NAMALWA (cell line): ENCODE data around the gene OBP2A.
"Not testable (repeated sequence)": the region's sequence is repeated elsewhere in the genome, so short reads cannot be mapped to it uniquely, and the experiment has no call there.

Source experiments
- DNase-seq: peaks from one replicate; pipeline ENCODE4 v3.0.0-alpha.2; 2015; ENCODE audit warnings: low spot score

OBP2A gene, protein sequence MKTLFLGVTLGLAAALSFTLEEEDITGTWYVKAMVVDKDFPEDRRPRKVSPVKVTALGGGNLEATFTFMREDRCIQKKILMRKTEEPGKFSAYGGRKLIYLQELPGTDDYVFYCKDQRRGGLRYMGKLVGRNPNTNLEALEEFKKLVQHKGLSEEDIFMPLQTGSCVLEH

GRCh38 chr9:135545646-135546176, at the start of gene OBP2A:
Gene OBP2A (plus strand): TSS chr9:135546126. CDS start chr9:135546181, 55 bp downstream.
- not testable (repeated sequence) for DNase-seq

- no peak for DNase-seq
Measured at GRCh38 chr9:135498381-135499126, 47.4 kb upstream of the OBP2A start.

DNA sequence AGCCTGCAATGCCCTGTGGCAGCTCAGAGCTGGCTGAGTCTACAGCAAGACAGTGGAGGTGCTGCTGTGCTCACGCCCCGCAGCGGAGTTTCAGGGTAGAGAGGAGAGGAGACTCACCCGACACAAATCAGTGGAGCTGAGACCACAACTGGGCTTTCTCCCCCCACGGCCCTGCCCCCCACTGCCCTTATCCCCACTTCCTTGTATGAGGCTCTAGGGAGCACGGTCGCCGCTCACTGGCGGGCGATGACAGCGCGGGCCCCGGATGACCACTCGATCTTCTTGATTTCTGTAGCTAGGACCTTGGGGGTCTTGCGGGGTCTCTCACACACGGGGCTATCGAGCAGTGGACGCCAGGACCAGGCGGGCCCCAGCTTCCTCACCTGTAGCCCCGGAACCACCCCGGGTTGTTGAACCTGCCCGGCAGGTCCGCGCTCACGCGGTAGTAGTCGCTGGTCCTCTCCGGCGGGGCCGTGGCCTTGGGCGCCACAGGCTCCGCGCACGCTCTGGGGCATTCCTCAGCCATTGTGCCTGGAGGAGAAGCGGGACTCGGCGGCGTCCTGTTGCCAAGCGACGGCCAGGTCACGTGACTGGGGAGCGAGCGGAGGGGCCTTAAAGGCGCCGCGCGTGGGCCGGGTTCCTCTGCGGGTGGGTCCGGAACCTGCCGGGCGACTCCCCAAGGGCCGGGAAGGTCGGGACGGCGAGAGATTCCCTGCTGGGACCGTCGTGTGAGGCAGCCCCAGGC, 46.4 kb upstream of the OBP2A start:
- DNase-seq, result peak; percentile 68

DNA sequence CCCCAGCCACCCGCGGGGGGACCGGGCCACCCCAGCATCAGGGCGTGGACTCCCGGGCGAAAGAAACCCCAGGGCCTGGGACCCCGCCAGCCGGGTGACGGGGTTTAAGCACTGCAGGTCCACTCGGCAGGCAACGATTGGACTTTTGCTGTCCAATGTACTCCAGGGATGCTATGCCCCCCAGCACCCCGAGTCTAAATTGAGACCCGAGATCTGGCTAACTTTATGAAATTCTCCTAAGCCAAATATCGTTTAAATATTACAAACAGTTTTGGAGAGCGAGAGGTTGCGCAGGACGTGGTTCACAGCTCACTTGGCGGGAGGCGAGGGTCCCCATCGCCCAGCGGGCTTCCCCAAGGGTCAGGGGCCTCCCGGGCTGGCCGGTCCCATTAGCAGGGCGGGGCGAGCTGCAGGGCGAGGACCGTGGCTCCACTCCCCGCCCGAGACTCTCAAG, 45.8 kb upstream of the OBP2A start:
- DNase-seq, result no peak

DNA sequence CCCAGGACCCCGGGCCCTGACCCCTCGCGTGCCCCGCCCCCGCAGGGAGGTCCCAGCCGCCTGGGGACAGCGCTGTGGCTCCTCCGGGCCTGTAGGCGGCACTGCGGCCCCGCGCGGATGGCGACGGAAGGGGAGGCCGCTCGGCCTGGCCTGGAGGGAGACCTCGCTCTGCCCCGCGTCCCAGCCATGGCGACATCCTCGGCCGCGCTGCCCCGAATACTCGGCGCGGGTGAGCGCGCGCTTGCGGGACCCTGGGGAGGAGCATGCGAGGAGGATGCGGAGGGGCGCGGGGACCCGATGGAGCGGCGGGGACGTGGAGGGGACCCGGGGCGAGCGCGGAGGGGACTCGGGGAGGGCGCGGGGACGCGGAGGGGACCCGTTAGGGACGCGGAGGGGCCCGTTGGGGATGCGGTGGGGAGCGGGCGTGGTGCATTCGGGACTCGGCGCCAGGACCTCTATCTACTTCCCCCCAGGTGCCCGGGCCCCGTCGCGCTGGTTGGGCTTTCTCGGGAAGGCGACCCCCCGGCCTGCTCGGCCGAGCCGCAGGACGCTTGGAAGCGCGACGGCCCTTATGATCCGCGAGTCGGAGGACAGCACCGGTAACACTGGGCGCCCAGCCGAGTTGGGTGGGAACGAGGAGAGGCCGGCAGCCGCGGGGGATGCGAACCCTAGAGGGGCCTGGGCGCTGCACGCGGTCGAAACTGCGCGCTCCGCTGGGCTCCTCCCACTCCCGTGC, 45.2 kb upstream of the OBP2A start, which contains the start of gene MRPS2:
MRPS2 (plus strand) TSS at position 158 of the 736 bp plus-strand sequence; CDS start at position 187, 29 bp downstream.
- DNase-seq, result peak; percentile 89

GRCh38 chr9:135501261-135502167, 44.4 kb upstream of the OBP2A start:
- DNase-seq, result no peak

DNA sequence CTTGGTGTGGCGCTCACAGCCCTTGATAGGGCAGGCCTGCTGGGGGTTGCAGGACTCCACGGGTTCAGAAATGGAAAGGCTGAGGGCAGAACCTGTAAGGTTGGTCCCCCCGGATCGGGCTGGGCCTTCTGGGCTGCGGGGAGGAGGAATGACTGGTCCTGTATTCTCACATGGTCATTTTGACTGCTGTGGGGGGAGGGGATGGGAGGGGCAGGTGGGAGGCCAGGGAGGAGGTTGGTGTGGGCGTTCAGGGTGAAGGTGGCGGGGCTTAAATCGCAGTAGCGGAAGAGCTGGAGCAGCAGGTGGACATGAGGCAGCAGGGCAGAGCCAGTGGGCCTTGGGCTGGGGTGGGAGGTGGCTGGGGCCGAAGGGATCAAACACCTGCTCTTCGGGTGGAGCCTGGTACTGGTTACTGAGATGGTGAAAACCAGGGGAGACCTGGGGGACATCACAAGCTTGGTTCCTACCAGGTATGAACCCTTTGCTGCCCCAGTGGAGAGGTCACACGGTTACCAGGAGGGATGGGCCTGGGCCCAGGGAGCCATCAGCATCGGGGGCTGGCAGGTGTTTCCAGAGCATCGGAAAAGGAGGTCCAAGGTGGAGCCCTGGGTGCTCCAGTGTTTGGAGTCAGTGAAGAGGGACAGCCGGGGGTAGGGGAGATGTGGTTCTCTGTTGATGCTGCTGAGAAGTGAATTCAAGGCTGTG, 43.6 kb upstream of the OBP2A start:
- DNase-seq, result no peak

GRCh38 chr9:135502873-135503321, 43.0 kb upstream of the OBP2A start:
- DNase-seq, result no peak

- no peak for DNase-seq
Measured at GRCh38 chr9:135503371-135504261, 42.3 kb upstream of the OBP2A start.

DNA sequence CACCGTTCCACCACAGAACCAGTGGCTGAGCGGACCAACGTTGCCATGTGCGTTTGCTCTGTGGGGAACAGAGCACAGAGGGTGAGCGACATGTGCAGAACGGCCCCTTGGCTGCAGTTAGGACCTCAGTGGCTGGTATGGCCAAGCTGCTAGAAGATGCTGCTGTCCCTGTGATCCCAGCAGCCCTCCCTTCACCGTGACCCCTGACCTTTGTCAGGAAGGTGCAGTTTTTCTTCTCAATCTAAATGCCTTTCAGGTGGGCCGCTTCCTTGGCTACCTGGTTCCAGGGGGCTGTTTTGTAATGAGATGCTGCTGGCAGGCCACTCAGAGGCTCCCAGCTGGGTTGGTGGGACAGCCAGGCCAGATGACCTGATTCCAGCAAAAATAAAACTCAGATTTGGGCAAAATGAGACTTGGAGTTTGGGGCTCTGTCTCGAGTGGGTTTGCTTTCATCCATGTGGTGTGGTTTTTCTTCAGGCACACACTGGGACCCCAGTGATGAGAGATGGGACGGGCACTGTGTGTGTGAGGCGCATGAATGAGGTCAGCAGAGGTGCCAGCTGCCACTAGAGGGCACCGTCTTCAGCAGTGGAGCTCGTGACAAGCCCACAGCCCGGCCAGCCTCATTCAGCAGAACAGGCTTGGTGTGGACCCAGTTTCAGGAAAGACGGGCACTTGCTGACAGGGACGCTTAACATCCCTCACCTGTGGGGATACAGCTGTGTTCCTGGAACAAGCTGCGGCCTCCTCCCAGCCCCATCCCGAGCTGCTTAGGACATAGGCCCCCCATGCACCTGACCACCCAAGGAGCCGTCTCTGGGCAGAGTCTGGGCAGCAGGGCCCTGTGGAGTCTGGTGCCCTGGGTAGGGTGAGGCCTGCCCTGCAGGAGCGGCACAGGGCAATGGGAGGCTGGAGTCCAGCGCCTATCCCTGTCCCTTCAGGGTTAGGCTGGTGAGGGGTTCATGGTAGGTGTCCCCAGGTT, 41.4 kb upstream of the OBP2A start:
- DNase-seq, result peak; percentile 64

GRCh38 chr9:135505406-135506187, 40.3 kb upstream of the OBP2A start:
- DNase-seq, result no peak

DNA sequence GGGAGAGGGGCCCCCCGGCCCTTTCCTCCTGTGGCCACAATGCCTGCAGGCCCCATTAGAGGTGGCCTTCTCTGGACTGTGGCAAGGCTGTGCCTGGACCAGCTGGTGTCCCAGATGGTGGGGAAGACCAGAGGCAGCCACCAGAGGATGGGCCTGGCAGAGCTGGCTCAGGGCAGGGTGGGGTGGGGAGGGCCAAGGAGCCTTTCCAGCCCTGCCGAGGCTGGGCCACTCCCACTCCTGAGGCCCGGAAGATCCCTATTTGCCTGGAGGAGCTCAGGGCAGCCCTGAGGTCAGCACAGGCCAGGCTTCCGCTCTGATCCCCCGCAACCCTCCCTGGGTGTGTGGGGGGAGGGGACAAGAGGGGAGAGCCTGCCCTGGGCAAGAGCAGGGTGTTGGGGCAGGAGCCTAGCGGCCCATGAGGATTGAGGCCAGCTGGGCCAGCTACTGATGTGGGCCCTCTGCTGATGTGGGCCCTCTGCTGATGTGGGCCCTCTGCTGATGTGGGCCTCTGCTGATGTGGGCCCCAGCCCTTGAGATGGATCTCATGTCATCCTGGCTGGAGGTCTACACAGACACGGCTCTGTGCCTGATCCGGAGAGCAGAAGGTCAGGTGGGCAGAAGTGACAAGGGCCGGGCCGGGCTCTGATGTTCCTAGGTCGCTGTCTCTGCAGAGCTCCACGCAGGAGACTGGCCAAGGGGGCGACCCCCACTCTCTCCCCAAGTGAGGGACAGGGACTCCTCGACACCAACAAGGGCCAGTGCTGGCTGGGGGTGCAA, 39.4 kb upstream of the OBP2A start:
- DNase-seq, result no peak

DNA sequence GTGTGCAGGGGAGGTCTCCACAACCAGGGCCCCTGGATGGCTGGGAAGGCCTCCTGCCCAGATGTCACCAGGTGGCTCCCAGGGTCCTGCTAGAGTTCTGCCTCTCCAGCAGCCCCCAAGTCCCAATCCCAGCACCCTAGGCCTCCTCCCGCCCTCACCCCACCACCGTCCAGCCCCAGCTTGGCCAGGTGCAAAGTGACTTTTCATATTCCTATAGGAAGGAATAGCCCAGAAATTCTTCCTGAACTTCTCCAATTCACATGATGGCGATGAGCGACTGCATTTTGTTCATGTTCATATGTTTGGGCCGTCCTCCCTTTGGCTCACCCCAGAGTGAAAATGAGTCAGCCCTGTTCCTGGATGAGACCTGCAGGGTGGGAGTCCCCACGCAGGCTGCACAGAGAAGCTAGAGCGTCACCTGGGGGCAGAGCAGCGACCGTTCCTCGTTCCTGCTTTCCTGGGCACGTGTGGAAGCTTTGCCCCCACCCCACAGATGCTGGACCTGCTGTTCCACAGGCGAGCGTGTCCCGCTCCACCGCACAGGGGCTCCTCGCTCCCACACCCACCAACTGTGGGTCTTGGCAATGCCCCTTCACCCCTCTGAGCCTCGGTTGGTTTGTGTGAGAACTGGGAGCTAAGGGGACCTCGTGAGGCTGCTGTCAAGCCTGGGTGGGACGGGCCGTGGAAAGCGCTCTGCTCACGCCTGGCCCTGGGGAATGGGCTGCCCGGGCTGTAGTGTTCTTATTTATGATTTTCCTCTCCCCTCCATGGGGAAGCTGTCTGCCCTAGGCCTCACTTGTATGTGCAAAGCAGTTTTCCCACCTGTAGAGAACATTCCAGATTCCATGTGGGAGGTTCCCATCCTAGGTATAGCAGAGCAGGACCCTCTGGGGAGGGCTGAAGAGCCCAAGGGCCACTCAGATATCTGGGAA, 38.6 kb upstream of the OBP2A start:
- no peak for DNase-seq

DNA sequence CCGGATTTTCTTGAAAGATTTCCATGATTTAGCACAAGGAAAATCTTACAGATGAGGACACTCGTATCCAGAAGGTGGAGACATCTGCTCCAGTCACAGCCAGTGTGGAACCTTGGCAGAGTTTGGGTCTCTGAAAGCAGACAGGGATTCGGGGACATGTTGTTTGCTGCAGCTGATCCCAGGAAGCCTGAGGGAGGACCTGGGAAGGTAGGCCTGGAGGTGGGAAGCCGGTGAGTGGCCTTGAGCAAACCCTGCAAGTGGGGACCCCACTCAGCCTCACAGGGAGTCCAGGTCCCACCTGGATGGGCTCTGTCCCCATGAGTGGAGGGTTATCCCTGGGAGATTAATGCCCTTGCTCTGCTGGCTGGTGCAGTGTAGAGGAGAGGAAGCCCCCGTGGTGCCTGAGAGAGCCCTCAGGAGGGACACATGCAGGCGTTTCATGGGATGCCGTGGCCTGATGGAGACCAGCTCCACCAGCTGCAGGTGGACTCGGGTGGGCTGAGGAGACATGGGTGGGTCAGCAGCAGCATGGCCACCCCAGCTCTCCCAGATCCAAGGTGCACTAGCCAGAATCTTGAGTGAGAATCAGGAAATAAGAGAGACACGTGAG, 37.6 kb upstream of the OBP2A start:
- no peak for DNase-seq

DNA sequence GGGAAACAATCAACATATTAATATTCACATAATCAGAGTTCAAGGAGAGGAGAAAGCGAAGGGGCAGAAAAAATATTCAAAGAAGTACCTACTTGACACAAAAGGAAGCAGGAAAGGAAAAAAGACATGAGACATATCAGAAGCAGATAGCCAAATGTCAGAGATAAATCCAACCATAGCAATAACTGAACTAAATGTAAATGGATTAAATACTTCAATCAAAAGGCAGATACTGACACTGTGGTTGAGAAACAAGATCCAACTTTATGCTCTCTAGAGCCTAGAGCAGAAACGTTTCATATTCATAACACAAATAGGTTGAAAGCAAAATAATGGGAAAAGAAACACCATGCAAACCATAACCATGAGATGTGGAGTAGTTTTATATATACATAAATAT, 36.5 kb upstream of the OBP2A start:
- no peak for DNase-seq
